Muscle of leg (tissue), 11 donors: ENCODE data around the gene PTPRT. TPM values are rescaled to one million over a fixed set of nuclear protein-coding genes. Genes with fewer than 3 reads are reported as not detected.

Source experiments
- DNase-seq: peaks from one replicate; pipeline ENCODE4 v3.0.0; 2013
- H3K27ac ChIP-seq: one replicate; pipeline ENCODE4 v1.5.1; 2013; ENCODE audit warnings: mild to moderate bottlenecking, low read length, control low read depth
- H3K27me3 ChIP-seq: one replicate; pipeline ENCODE4 v1.6.1; 2013; ENCODE audit warnings: low read length; ENCODE audit not compliant: control insufficient read depth, insufficient read depth
- H3K36me3 ChIP-seq: one replicate; pipeline ENCODE4 v1.6.1; 2013; ENCODE audit warnings: low read length; ENCODE audit not compliant: control insufficient read depth, insufficient read depth
- H3K4me1 ChIP-seq: one replicate; pipeline ENCODE4 v1.6.1; 2013; ENCODE audit warnings: low read length; ENCODE audit not compliant: control insufficient read depth, insufficient read depth
- H3K4me3 ChIP-seq: one replicate; pipeline ENCODE4 v1.5.1; 2013; ENCODE audit warnings: low read length, control low read depth
- H3K9me3 ChIP-seq: replicated peaks from 2 replicates; pipeline ENCODE4 v1.6.1; 2013; ENCODE audit warnings: low read depth, low read length; ENCODE audit not compliant: control insufficient read depth
- WGBS: methylation state at CpG from one replicate; pipeline ENCODE4 v1.1.5; 2013; ENCODE audit warnings: missing lambda C conversion rate; ENCODE audit not compliant: insufficient coverage; 5-methylcytosine and 5-hydroxymethylcytosine counted together
- polyA plus RNA-seq, 8 donors: library from polyadenylated mRNA; unstranded; fragments of 120-200 nt; gene quantifications; one replicate each; pipeline versions ENCODE4 v1.2.1 to v1.2.3, GENCODE V29; 2013; ENCODE audit warnings: inconsistent platforms in 1 of 8, low replicate concordance in 1 of 8; ENCODE audit not compliant: insufficient read length in 8 of 8, insufficient read depth in 1 of 8
- total RNA-seq: library from RNA; stranded (reverse); fragments of 120-200 nt; gene quantifications from one replicate; pipeline ENCODE4 v1.2.4, GENCODE V29; 2013

The PTPRT gene
- total and polyA plus RNA-seq, 9 donors = 0.10 to 0.94 (median 0.51) TPM

- H3K27me3 ChIP-seq = no peaks in the 10 kb centered on the region
- peak; percentile 46 for DNase-seq
- H3K36me3 ChIP-seq = no peaks in the 10 kb centered on the region
- no peak overlapping the region for H3K27ac ChIP-seq
- H3K9me3 ChIP-seq = no peaks in the 10 kb centered on the region
- H3K4me1 ChIP-seq = no peaks in the 10 kb centered on the region
- no peak overlapping the region for H3K4me3 ChIP-seq
- WGBS = no CpG with 5 or more reads among the region's 2 CpGs
These were observed 697.4 kb downstream of the PTPRT start for GRCh38 chr20:42492290-42492689.

GRCh38 chr20:42485556-42485955, 704.1 kb downstream of the PTPRT start:
- Histone ChIP-seq H3K27me3 (no peaks in the 10 kb centered on the region), H3K4me1 (peaks cover 7% of the 10 kb centered on the region), H3K4me3 (no peak overlapping the region), H3K27ac (no peak overlapping the region), H3K36me3 (no peaks in the 10 kb centered on the region), H3K9me3 (no peaks in the 10 kb centered on the region)
- 76% methylated on average over 2 of the region's 2 CpGs for WGBS
- DNase-seq = no peak

- DNase-seq = peak; percentile 65
- H3K9me3 ChIP-seq = no peaks in the 10 kb centered on the region
- H3K27me3 ChIP-seq = no peaks in the 10 kb centered on the region
- H3K27ac ChIP-seq = peak overlapping the region; percentile 74
- H3K36me3 ChIP-seq = no peaks in the 10 kb centered on the region
- no peak overlapping the region for H3K4me3 ChIP-seq
- 40% methylated on average over 1 of the region's 5 CpGs for WGBS
- H3K4me1 ChIP-seq = peaks cover 7% of the 10 kb centered on the region
These were observed 704.8 kb downstream of the PTPRT start for GRCh38 chr20:42484790-42485375.

- Histone ChIP-seq H3K9me3 (no peaks in the 10 kb centered on the region), H3K27ac (peak overlapping the region; percentile 74), H3K27me3 (no peaks in the 10 kb centered on the region), H3K4me3 (no peak overlapping the region), H3K4me1 (peaks cover 7% of the 10 kb centered on the region), H3K36me3 (no peaks in the 10 kb centered on the region)
- 42% methylated on average over 1 of the region's 3 CpGs for WGBS
- peak; percentile 74 for DNase-seq
These were observed 705.4 kb downstream of the PTPRT start for GRCh38 chr20:42484335-42484734.

GRCh38 chr20:42483730-42484303, 705.9 kb downstream of the PTPRT start:
- WGBS = 16% methylated on average over 4 of the region's 6 CpGs
- no peaks in the 10 kb centered on the region for H3K27me3 ChIP-seq
- H3K36me3 ChIP-seq = no peaks in the 10 kb centered on the region
- H3K27ac ChIP-seq = no peak overlapping the region
- H3K4me1 ChIP-seq = peaks cover 7% of the 10 kb centered on the region
- DNase-seq = no peak
- no peaks in the 10 kb centered on the region for H3K9me3 ChIP-seq
- H3K4me3 ChIP-seq = no peak overlapping the region

- Histone ChIP-seq H3K27ac (no peak overlapping the region), H3K9me3 (no peaks in the 10 kb centered on the region), H3K4me1 (peaks cover 7% of the 10 kb centered on the region), H3K36me3 (no peaks in the 10 kb centered on the region), H3K4me3 (no peak overlapping the region), H3K27me3 (no peaks in the 10 kb centered on the region)
- WGBS = no CpG with 5 or more reads among the region's 3 CpGs
- DNase-seq = no peak
These were observed 706.9 kb downstream of the PTPRT start for GRCh38 chr20:42482808-42483207.

- Histone ChIP-seq H3K4me1 (no peaks in the 10 kb centered on the region), H3K4me3 (no peak overlapping the region), H3K9me3 (no peaks in the 10 kb centered on the region), H3K27me3 (no peaks in the 10 kb centered on the region), H3K27ac (no peak overlapping the region), H3K36me3 (no peaks in the 10 kb centered on the region)
- DNase-seq = no peak
- WGBS = 90% methylated on average over 4 of the region's 7 CpGs
These were observed 713.9 kb downstream of the PTPRT start for GRCh38 chr20:42475773-42476172.

GRCh38 chr20:42474646-42475045, 715.1 kb downstream of the PTPRT start:
- no peak overlapping the region for H3K4me3 ChIP-seq
- H3K36me3 ChIP-seq = no peaks in the 10 kb centered on the region
- H3K4me1 ChIP-seq = no peaks in the 10 kb centered on the region
- no peaks in the 10 kb centered on the region for H3K9me3 ChIP-seq
- H3K27me3 ChIP-seq = no peaks in the 10 kb centered on the region
- no peak overlapping the region for H3K27ac ChIP-seq
- DNase-seq = no peak
- 61% methylated on average over 6 of the region's 6 CpGs for WGBS

- H3K27ac ChIP-seq = no peak overlapping the region
- H3K36me3 ChIP-seq = no peaks in the 10 kb centered on the region
- no peak for DNase-seq
- H3K9me3 ChIP-seq = no peaks in the 10 kb centered on the region
- 93% methylated on average over 15 of the region's 19 CpGs for WGBS
- H3K4me3 ChIP-seq = no peak overlapping the region
- no peaks in the 10 kb centered on the region for H3K4me1 ChIP-seq
- H3K27me3 ChIP-seq = no peaks in the 10 kb centered on the region
These were observed 717.5 kb downstream of the PTPRT start for GRCh38 chr20:42472198-42472597.

GRCh38 chr20:42461965-42462593, 727.6 kb downstream of the PTPRT start:
- 82% methylated on average over 2 of the region's 2 CpGs for WGBS

More at GRCh38 chr20:42461965-42462593, 727.6 kb downstream of the PTPRT start:
- H3K27me3 ChIP-seq = no peaks in the 10 kb centered on the region
- H3K9me3 ChIP-seq = no peaks in the 10 kb centered on the region
- H3K27ac ChIP-seq = no peak overlapping the region
- H3K4me3 ChIP-seq = no peak overlapping the region
- DNase-seq = no peak
- H3K4me1 ChIP-seq = no peaks in the 10 kb centered on the region
- no peaks in the 10 kb centered on the region for H3K36me3 ChIP-seq
